ENCODE results near the gene CKS1B.

The CKS1B gene

GRCh38 chr1:155016231-155016831 is 41.9 kb downstream of the CKS1B start:
- DNase-seq = no peak

- DNase-seq = peak; percentile 95
Measured at GRCh38 chr1:155017041-155017945, 42.8 kb downstream of the CKS1B start.

GRCh38 chr1:155017946-155018316 is 43.5 kb downstream of the CKS1B start:
- DNase-seq = no peak

DNA sequence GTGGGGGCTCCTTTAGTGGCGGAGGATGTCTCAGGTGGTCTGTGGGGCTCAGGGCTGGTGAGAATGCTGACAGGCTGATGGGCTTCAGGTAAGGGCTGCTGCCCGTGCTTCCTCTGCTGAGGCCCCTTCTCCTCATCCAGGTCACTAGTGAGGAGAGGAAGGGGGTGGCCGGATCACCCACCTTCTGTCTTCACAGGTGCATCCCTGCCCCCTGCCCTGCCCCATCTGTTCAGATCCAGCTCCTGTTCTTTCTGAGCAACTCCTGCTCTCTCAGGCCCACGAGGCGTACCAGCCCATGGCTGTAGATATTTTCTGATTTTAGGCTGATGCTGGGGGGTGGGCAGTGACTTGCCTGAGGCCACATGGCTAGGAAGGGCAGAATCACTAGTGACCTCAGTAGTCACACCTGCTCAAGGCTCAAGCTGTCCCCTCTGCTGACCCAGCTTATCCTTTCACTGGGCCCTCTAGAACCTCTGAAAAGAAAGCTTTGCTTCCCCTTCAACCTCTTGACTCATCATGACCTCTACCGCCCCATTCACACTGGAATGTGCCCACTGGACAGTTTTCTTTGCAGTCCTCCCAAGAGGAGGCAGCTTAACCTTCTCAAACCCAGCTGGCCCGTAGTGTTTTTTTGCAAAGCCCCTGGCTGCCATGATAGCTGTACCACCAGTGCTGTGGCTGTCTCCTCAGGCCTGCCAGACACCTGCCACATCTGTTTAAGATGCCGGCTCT is 44.3 kb downstream of the CKS1B start:
- no peak for DNase-seq

GRCh38 chr1:155019377-155020245 is 45.1 kb downstream of the CKS1B start:
- no peak for DNase-seq

GRCh38 chr1:155022136-155022926 is 47.9 kb downstream of the CKS1B start:
- DNase-seq = no peak

- DNase-seq = no peak
Measured at GRCh38 chr1:155022927-155023236, 48.4 kb downstream of the CKS1B start.

GRCh38 chr1:155023627-155024026 is 49.1 kb downstream of the CKS1B start:
- DNase-seq = no peak

- DNase-seq = no peak
Measured at GRCh38 chr1:155024315-155024714, 49.8 kb downstream of the CKS1B start.

DNA sequence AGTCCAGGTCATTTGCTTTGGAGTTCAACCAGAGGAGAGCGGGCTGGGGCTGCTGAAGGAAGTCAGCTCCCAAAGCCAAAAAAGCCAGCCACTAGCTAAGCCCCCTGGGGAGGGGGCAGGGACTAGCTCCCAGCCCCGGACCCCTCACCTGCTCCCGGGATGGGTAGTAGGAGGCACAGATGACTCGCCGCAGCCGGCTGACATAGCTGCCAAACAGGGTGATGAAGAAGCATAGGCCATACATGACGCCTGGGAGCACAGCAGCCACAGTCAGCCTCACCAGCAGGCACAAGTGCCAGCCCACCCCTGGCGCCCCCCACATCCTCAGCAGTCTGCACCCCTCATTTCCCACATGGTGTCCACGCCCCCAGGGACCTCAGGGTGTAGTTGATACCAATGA is 51.7 kb downstream of the CKS1B start:
- DNase-seq = no peak

- DNase-seq = no peak
Measured at GRCh38 chr1:155026588-155026987, 52.1 kb downstream of the CKS1B start.
